HG03469 (cell line): Measurements from ENCODE around the gene ZBTB17.
"Not testable (repeated sequence)": the region's sequence is repeated elsewhere in the genome, so short reads cannot be mapped to it uniquely, and the experiment has no call there.

Source experiments
- ATAC-seq: cut with Tn5 transposase; IDR thresholded peaks from one replicate; pipeline ENCODE4 v1.9.1; 2021; ENCODE audit warnings: mild to moderate bottlenecking, moderate library complexity, moderate number of reproducible peaks; ENCODE audit not compliant: unreplicated experiment

The ZBTB17 gene

DNA sequence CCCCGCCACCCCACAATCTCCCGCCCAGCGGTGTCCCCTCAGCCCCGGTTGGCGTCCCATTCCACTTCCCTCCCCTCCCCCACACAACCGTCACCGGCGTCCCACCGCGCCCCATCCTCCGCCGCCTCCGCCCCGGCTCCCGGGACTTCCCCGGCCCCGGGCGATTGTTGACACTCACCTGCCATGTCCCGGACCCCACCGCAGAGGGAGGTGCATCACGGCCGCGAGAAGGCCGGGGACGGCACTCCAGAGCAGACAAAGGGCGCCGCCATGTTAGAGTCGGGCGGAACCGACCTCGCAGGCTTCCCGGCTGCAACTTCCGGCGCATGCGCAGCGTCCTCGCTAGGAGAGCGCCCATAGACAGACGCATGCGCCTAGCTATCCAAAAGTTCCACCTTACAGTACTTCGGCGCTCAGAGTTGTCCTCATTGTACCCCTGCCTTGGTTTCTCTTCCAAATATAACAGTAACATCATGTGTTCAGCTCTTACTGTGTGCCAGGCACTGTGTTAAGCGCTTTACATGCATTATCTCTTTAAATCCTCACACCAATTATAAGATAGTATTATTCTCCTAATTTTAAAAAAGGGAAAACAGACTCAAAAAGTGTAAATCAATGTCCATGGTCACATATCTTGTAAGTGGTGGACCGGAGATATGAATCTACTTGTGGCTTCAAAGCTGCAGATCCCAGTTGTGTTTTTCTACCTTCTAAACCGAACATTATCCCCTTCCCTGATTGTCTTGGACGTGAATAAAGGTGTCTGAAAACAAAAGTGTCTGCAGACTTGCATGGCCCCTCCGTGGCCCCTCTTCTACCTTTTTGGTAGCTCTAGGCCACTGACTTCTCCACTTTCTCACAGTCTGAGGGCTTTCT lies at the start of gene ZBTB17:
Gene ZBTB17, minus strand, starts transcription at position 297 of the 876 bp plus-strand sequence. CDS start 27,606 bp downstream, outside the sequence.
- ATAC-seq = peak; percentile 65

DNA sequence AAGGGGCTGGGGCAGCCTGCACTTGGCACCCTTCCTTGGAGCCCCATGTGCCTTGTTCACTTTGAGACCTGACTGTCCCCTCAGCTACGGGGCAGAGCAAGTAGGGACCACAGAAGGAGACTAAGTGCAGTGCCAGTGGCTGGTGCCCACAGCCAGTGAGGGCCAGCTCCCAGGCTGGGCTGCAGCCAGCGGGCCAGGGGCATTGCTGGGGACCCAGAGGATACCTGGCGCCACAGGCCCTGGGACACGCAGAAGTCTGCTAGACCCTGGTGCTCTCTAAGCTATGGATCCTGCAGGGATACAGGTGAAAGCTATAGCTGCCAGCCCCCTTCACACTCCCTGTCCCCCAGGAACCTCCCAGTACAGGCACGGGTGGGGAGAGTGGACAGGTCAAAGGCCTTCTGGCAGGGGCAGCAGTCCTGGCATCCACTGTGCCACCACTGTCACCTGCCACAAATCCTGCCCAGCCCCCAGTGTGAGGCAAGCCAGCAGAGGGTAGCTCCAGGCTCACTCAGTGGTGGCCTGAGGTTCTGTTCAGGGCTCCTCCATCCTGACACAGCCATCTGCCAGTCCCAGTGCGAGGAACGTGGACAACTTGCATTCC lies 47.3 kb upstream of the ZBTB17 start:
- ATAC-seq = no peak

DNA sequence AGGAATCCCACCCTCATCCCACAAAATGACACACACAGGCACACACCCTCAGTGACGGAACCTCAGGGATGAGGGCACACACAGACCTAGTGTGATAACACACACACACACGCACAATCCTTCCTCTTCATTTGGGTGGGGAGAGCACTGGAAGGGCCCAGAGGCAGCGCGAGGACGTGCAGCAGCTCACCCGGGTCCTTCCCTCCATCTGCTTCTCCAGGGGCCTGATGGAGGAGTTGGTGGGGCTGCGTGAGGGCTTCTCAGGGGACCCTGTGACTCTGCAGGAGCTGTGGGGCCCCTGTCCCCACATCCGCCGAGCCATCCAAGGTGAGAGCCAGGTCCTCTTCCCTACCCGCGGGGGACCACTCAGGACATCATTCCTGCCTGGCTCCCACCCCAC lies 46.5 kb upstream of the ZBTB17 start:
- no peak for ATAC-seq

DNA sequence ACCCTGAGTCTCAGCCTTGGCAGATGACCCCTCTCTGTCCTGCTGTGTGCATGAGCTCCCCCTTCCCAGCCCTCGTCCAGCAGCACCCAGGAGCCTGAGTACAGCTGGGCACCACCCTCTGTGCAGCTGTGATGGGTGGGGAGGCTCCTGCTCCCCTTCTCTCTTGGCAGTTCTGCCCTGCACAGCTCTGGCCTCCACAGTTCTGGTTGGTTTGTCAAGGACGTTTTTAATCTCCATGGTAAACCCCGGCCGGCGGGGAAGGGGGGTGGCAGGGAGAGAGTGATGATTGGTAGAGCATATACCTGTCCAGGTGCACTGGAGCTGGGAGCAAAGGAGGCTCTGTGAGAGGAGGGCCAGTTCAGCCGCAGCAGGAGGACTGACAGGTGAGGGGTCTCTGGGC lies 45.8 kb upstream of the ZBTB17 start, which contains the start of gene CLCNKA:
Gene CLCNKA, plus strand, starts transcription at position 356 of the 400 bp plus-strand sequence. CDS start 584 bp downstream, outside the sequence.
- no peak for ATAC-seq

DNA sequence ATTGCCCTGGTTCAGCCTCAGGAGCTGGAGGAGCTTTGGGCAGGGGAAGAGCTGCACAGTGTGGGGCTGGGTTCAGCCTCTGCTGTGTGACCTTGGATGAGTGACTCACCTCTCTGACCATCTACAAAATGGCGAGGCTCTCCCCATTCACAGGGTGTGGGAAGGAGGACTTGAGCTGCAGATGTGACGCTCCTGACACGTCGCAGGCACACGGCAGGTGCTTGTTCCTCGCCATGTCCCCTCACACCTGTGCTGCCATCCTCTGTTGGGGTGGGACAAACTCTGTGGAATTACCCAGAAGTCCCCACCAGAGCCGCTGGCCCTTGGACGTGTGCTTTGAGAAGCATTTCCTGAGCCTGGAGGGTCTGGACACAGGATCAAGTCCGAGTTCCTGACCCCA lies 45.0 kb upstream of the ZBTB17 start:
- not testable (repeated sequence) for ATAC-seq

DNA sequence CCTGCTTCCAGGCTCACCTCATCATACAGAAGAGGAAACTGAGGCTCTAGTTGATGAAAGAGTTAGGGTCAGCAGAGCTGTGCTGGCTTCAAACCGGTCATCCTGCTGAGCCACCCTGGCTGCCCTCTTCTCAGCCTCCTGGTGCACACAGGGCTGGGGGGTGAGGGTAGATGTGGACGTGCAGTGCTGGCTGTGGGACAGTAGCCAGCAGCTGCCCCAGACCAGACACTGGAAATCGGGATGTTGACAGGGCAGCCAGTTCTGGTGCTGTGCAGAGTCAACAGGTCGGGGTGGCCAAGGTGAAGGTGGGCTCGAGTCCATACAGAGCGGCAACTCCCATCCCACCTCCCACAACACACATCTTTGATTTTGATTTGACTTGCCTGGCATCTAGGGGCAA lies 44.4 kb upstream of the ZBTB17 start:
- ATAC-seq = no peak

DNA sequence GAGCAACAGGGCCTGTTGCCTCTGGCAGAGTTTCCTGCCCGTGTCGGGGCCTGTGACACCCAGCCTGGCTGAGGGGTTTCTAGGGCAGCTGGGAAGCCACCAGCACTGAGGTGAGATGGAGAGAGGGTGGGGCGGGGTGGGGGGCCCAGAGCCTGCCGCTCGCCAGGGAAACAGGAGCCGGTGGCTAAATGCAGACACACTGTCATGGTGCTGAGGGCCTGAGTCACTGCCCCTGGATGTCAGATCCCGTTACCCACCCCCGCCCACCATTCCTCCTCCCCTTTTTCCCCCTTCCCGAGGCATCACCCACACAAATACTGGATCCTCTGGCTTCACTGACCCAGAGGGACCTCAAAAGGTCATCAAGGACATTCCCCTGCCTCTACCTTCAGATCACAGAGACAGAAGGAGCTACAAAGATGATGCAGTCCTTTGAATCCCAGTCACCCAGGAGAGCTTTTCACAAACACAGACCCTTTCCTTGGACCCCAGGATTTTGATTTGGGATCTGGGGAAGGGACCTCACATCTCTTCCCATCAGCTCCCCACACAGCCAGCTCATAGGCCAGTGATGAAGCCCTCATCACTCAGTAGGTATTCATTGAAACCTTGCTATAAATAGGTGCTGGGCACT lies 43.9 kb upstream of the ZBTB17 start:
- ATAC-seq = no peak

DNA sequence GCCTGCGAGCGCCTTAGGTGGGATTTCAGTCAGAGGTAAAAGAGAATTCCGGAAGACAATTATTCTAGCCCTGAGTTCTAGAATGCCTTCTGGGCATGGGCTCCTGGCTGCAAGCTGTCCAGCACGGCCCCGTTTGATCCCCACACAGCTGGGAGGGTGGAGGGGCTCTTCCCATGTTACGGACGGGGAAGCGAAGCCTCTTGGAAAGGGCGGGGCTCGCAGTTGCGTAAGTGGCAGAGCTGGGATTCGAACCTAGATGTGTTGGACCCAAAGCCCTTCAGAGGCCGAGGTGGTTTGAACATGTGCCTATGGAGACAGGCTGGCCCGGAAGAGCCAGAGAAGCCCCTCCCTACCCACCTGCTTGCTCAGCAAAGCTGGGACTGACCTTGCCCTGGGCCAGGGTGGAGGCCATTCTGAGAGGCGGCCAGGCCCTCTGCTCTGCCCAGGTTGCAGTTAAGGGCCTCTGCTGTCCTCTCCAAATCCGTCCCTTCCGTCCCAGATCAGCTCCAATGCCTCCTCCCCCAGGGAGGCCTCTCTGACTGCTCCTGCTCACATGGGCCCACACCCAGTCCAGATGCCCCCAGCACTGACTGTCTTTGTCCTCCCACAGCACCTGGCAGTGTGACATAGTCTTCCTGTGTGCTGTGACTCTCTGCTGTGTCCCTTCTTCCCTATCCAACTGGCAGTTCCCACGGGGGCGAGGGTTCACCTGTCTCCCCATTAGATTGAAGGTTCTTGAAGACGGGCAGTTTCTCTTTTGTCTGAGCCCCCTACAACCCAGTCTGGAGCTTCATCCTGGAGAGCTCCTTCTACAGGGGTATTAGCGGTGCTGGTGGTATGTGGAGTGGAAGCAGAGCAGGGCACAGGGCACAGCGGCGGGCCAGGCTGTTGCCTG lies 43.1 kb upstream of the ZBTB17 start:
- ATAC-seq = no peak

DNA sequence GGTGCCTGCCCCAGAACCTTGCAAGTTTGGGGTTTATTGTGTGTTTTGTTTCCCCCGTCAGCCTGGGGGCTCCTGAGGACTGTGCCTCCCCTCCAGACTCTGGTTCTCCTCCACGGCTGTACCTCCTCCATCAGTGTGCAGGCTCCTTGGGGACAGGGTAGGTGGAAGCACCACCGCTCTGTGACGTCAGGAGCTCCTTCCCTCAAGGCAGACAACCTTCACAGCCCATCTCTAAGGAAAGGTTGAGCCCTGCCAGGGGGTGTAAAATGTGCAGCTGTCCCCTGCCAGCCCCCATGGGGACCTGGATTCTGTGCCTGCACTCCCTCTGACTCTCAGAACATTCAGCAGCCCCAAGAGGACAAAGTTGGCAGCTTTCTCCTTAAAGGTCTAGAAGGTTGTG lies 42.4 kb upstream of the ZBTB17 start:
- ATAC-seq = no peak

DNA sequence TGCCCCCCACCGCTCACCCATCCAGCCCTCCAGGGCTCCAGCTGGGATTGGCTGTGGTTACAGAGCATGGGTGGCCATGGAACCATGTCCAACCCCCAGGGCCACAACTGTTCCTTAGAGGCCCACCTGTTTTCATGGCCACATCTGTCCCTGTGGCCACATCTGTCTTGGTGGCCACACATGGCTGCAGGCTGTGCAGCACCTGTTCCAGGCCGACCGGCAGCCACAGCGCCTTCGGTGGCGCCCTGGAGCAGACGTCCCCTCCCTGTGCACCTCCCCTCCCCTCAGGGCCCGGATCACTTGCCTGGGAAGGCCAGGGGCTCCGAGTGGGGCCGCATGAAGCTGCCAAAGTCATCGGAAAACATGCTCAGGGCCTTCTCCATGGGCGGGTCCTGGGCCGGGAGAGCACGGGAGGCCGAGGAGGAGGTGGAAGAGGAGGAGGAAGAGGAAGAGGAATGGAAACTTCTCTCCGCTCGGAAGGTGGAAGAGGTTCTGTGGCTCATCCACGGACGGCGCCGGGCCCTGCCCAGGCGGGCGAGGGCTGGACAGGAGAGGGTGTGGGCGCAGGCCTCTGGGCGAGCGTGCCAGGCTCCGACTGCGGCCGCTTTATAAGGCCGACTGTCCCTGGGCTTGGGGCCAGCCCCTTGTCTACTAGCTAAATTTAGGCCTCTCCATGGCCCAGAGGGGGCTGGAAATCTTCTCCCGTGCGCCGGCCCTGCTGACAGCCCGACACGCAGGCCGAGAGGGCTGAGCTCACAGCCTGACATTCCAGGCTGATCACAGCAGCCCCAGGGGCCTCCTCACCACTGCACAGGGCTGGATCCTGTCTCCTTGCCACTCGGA lies 41.8 kb upstream of the ZBTB17 start, which contains the start of gene HSPB7:
Gene HSPB7, minus strand, starts transcription at position 583 of the 843 bp plus-strand sequence. Its CDS starts 80 bp downstream, at position 503.
- no peak for ATAC-seq

DNA sequence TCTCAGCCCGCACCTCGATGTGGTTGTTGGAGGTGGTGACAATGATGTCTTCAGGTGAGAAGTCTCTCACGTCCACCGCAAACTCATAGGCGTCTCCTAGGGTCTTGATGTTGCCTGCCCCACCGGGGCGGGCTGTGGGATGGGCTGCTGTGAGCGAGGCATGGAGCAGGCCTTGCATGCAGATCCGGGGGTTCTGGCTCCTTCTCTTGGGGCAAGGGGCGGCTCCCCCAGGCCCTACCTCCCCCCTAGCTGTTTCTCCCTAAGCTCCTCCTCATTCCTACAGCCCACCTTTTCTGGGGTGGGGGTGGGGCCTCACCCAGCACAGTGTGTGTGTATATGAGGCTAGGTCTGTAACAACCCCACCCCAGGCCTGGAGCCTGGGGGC lies 41.2 kb upstream of the ZBTB17 start:
- ATAC-seq = no peak

DNA sequence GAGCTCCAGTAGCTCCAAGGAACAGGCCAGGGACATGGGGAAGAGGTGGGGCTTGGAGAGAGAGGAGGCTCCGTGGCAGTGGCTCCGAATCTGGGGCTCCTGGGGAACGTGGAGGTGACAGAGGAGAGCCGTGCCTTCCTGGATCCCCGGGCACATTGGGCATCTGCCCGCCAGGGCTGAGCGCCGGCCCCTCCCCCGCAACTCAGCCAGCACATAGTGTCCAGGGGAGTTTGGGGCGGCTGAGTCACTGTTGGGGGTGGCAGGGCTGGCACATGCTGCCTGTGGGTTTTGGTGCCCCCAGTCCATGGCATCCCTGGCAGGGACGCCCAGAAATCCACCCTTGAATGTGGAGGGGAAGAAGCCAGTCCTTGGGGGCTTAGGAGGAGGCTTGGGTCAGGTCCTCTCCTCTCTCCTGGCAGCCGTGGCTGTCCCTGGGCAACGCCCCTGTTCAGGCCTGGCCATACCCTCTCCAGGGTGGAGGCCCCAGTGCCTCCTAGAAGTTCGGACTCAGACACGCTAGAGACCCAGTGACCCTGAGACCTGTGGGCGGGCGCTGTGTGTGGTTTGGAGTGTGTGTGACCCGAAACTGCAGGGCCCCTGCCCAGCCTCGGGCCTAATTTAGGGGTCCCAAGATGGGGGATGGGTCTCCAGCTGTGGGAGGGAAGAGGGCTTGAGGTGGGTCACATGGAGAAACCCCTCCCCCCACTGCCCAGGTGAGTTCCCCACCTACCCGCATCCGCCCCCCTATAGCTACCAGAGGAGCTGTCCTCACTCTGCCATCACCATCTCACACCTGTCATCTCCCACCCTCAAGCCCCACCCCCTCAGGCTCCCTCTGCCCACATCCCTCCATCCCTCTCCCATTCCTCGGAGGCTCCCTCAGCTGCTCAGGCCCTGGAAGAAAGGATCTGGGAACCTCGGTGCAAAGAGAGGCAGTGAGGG lies 40.3 kb upstream of the ZBTB17 start:
- ATAC-seq = no peak

DNA sequence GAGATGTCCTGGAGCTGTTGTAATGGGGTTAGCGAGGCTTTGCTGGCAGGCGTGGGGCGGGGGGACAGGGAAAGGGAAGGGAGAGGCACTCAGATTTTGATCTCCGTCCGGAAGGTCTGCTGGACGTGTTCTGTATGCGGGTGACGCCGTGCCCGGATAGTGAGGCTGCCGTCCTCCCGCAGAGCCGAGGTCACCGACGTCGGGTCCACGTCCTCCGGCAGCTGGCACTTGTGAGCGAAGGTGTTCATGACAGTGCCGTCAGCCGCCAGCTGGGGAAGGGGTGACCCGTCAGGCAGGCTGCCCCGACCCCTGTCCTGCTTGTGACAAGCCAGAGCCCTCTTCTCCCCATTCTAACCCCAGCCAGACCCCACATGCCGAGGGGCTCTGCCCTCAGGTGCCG lies 39.6 kb upstream of the ZBTB17 start:
- no peak for ATAC-seq

DNA sequence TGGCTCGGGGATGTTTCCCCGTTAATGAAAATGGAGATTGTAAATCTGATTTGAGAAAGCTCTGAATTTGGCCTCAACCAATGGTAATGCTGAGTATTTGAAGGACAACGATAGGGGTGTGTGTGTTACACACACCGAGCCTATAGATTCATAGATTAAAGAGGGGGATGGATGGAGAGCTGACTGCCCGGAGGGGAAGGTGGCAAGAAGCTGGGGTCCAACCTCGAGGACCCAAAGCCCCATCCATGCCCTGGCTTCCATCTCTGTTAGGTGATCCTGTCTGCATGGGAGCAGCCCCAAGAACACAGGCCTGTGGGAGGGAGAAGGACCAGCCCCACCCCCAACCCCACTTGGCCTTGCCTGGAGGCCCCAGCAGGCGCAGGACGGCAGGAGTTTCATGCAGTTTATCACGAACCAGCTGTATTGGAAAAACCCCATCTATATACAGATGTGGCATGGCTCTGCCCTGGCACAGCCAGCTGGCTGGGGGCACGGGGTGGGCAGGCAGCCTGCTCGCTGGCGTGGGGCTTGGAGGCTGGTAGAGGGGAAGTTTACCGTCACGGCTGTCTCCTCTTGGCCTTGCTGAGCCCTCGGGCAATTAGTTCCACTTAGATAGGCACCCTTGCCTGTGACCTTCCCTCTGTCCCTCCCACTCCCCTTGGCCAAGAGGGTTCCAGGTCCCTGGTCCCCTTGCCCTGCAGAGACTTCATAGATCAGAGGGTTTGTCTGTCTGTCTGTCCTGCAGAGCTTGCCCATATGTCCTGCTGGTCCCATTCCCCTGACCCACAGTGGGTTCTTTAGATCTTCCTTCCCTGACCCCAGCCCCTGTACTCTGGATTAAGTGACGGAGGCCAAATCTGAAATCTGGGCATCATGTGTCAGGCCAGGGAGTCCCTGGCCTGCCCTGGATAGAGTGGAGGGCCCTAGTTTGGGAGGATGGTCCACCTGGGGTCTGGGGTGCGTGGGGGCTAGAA lies 38.9 kb upstream of the ZBTB17 start:
- ATAC-seq = no peak

DNA sequence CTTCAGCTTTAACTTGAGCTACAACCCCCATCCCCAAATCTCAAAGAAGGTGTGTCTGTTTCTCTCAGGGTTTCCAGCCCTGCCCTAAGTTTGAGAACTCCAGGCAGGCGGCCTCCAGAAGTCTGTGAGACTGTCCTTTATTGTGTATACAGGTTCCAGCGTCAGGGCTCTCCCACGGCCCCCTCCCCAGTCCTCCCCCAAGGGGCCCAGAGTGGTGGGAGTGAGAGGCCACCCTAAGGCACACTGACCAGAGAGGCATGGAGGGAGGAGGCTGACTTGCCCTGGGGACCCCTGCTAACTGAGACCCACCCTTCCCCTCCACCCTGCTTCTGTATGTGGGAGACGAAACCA lies 38.0 kb upstream of the ZBTB17 start:
- ATAC-seq = no peak

DNA sequence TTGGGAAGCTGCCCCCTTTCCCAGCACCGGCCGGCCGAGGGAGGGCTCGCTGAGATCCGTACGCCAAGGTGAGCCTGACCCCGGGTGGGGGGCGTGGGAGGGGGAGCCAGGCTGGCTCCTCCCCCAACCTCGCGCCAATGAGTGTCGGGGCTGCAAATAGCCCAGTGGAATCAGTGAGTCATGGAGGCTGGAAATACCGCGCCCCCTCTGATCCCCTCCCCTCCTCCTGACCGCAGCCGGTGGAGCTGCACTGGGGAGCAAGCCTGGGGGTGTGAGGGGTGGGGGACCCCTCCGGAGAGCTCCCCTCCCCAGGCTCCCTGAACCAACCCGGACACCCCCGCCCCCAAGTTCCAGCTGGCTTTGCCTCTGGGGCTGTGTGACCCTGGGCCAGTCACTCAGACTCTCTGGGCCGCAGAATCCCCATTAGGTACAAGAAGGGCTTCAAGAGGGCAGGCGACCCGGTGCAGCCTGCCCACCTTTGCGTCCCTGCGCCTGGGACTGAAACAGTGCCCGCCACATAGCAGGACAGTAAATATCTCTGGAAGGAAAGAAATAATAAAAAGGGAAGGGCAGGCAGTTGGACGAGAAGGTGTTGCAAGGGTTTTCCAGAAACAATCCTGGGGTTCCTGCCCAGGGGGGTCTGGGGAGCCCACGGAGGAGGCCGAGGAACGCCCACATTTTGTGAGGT lies 37.5 kb upstream of the ZBTB17 start:
- ATAC-seq = no peak
